HFFc6 (cell line): ENCODE data around the gene ELK3. TPM values are rescaled to one million over a fixed set of nuclear protein-coding genes. Genes with fewer than 3 reads are reported as not detected.

Experiments used
- DNase-seq: peaks from one replicate; pipeline ENCODE4 v3.0.0-alpha.2; 2018
- H3K27ac Mint-ChIP-seq: 2 replicates; pipeline ENCODE4 v1.8.0; 2020; ENCODE audit warnings: mild to moderate bottlenecking, mixed read lengths
- H3K27me3 Mint-ChIP-seq: 2 replicates; pipeline ENCODE4 v1.8.0; 2021; ENCODE audit warnings: mild to moderate bottlenecking, moderate library complexity, mixed read lengths; ENCODE audit not compliant: insufficient read depth
- H3K36me3 Mint-ChIP-seq: 2 replicates; pipeline ENCODE4 v1.8.0; 2021; ENCODE audit warnings: low read depth, mixed read lengths
- H3K4me1 Mint-ChIP-seq: 2 replicates; pipeline ENCODE4 v1.8.0; 2020; ENCODE audit warnings: low read depth, mixed read lengths
- H3K4me3 Mint-ChIP-seq: 2 replicates; pipeline ENCODE4 v1.8.0; 2020; ENCODE audit warnings: mild to moderate bottlenecking, moderate library complexity, mixed read lengths
- H3K9me3 Mint-ChIP-seq: 2 replicates; pipeline ENCODE4 v1.8.0; 2020; ENCODE audit warnings: mild to moderate bottlenecking, mixed read lengths
- CTCF ChIP-seq: fragments of 200-600 bp; sonication (generic); IDR thresholded peaks from 2 replicates; pipeline ENCODE4 v1.5.0; 2021; ENCODE audit warnings: antibody characterized with exemption, mild to moderate bottlenecking
- total RNA-seq, 6 experiments: library from RNA; stranded (reverse); fragmentation: NEBNext Ultra II Directional; extraction: Animal tissue kit (Norgen Biotek cat#: 25700); gene quantifications; 2 replicates in 1 of 6; 3 replicates in 5 of 6; pipeline ENCODE4 v1.2.3, GENCODE V29; 2021

Gene ELK3
- total RNA-seq, 6 experiments from 2014 or later = 54.5 to 80.7 (median 71.9) TPM

DNA sequence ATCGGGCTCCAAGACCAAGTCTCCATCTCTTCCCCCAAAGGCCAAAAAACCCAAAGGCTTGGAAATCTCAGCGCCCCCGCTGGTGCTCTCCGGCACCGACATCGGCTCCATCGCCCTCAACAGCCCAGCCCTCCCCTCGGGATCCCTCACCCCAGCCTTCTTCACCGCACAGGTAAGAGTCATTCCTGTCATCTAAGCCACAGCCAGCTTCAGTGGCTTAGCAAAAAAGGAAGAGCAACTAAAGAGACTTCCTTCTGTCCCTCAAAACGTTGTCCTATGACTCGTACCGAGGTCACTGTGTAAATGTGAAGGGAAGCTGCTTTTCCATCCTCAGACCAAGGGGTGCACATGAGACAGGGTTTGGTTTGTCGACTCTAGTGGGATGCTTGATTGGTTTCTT lies 53.4 kb downstream of the ELK3 start:
- TF ChIP-seq CTCF = no peak; the same call in 1 of the 2 replicates
- peak overlapping the region; percentile 67 for H3K27ac Mint-ChIP-seq
- peak; percentile 43 for DNase-seq
- peaks cover 59% of the 10 kb centered on the region for H3K36me3 Mint-ChIP-seq
- H3K9me3 Mint-ChIP-seq = no peaks in the 10 kb centered on the region
- H3K4me1 Mint-ChIP-seq = peaks cover 39% of the 10 kb centered on the region
- H3K27me3 Mint-ChIP-seq = peaks cover 3% of the 10 kb centered on the region
- peak overlapping the region; percentile 32; the same call in 1 of the 2 replicates for H3K4me3 Mint-ChIP-seq

- H3K36me3 Mint-ChIP-seq = peaks cover 55% of the 10 kb centered on the region
- H3K4me3 Mint-ChIP-seq = no peak overlapping the region
These were observed 54.2 kb downstream of the ELK3 start for GRCh38 chr12:96248136-96248931.

DNA sequence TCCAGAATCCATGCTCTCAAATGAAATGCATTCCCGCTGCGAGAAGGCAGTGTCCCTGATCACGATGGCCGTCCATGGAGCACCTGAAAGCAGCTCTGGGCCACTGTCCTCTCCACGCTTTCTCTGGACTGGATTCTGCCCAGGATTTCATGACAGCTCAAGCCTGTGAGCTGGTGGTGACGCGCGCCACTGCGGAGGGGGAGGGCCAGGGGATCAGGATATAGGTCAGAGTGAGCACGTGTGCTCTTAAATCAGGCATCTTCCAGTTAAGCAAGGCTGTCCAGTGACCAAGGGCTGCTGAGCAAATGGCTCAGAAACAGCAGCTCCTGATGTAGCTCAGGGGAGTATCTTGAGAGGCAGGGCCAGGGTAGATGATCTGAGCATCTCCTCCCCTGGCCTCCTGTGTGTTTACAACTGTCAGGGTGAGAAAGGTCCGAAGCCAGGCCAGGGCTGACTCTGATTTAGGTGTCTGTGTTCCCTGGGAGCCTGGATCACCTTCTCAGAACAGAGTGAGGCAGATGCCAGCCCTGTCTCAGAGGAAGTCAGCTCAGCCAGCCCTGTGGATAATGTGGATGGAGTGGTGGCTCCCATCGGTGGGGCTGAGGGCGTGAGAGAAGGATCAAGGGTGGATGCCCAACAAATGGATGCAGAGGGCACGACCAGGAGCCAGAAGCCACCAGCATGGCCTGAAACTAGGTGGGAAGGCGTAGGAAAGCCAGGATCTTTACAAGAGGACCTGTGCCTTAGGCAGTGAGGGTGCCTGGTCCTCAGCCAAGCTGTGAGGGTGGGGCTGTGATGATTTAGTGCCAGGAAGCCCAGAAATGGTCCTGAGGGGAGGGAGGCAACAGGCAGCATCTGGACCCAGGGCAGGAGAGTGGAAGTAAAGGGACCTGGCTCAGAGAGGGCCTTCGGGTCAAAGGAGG lies 55.3 kb downstream of the ELK3 start:
- H3K4me1 Mint-ChIP-seq = peaks cover 30% of the 10 kb centered on the region
- H3K4me3 Mint-ChIP-seq = no peak overlapping the region; the same call in 1 of the 2 replicates
- peaks cover 60% of the 10 kb centered on the region for H3K36me3 Mint-ChIP-seq
- peaks cover 2% of the 10 kb centered on the region; the same call in 1 of the 2 replicates for H3K27me3 Mint-ChIP-seq
- H3K9me3 Mint-ChIP-seq = no peaks in the 10 kb centered on the region
- no peak for DNase-seq
- TF ChIP-seq CTCF = no peak
- H3K27ac Mint-ChIP-seq = peak overlapping the region; percentile 75

More at GRCh38 chr12:96248136-96248931, 54.2 kb downstream of the ELK3 start:
- Mint-ChIP-seq H3K27ac (peak overlapping the region; percentile 67), H3K27me3 (peaks cover 2% of the 10 kb centered on the region; the same call in 1 of the 2 replicates), H3K4me1 (peaks cover 31% of the 10 kb centered on the region), H3K9me3 (no peaks in the 10 kb centered on the region)
- no peak for DNase-seq
- no peak for TF ChIP-seq CTCF

DNA sequence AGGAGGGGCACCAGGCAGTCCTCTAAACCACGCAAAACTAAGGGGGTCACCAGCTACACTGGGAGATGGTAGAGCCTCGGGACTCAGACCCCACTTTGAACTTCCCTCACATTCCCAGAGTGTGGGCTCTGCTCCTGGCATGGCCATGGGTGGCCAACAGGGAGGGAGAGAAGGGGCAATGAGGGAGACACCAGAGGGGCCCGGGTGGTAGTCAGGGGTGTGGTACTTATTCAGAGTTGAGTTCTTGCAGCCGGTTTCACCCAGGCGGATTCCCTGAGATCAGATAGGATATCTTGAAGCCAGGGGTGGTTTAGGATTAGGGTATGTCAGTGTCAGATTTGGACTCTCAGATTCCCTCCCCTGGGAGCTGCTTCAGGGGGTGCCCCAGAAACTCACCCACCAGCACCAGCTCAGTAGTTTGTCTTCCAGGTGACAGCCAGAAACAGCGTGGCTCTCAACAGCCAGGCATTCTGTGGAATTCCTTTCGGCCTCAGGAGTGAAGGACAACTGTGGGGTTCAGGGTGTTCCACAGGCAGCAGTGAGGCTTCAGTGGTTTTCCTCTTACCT lies 56.0 kb downstream of the ELK3 start:
- Mint-ChIP-seq H3K4me1 (peaks cover 30% of the 10 kb centered on the region), H3K4me3 (no peak overlapping the region), H3K27me3 (peaks cover 6% of the 10 kb centered on the region), H3K27ac (peak overlapping the region; percentile 75), H3K36me3 (peaks cover 60% of the 10 kb centered on the region), H3K9me3 (no peaks in the 10 kb centered on the region)
- DNase-seq = no peak
- no peak for TF ChIP-seq CTCF

DNA sequence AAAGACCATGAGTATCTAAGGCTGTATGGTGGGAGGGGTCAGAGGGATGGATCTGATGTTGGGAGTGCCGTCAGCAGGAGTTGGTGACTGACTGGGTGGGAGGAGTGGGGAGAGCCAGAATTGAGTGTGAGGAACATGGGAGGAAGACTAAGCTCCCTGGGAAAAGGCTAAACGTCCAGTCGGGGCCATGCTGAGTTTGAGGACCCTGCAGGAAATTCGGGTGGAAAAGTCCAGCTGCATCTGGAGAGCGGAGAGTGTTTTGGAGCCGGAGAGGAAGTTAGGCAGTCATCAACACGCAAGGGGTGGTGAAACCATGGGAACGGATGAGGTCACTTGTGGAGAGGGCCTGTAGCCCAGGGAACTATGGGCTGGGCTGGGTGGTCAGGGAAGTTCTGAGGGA lies 60.9 kb downstream of the ELK3 start:
- Mint-ChIP-seq H3K36me3 (peaks cover 36% of the 10 kb centered on the region), H3K27ac (no peak overlapping the region; the same call in 1 of the 2 replicates), H3K4me1 (no peaks in the 10 kb centered on the region; the same call in none of the 2 replicates), H3K4me3 (no peak overlapping the region), H3K27me3 (peaks cover 6% of the 10 kb centered on the region), H3K9me3 (no peaks in the 10 kb centered on the region)
- TF ChIP-seq CTCF = no peak
- DNase-seq = no peak
